GM21381 (cell line): ENCODE data around the gene PCDHB1.
"Not testable (repeated sequence)": the region's sequence is repeated elsewhere in the genome, so short reads cannot be mapped to it uniquely, and the experiment has no call there.

Source experiments
- ATAC-seq: cut with Tn5 transposase; IDR thresholded peaks from one replicate; pipeline ENCODE4 v1.9.1; 2021; ENCODE audit warnings: mild to moderate bottlenecking, moderate library complexity; ENCODE audit not compliant: unreplicated experiment

PCDHB1 gene

GRCh38 chr5:141082228-141082627, 31.1 kb downstream of the PCDHB1 start:
- no peak for ATAC-seq

GRCh38 chr5:141084487-141084989, 33.4 kb downstream of the PCDHB1 start:
- ATAC-seq = no peak

- ATAC-seq = no peak
Observed at GRCh38 chr5:141094481-141095262, 43.5 kb downstream of the PCDHB1 start, which contains the start of gene PCDHB2. TSS of gene PCDHB2 (plus strand) at chr5:141094615. CDS start at chr5:141094791, 176 bp downstream.

- ATAC-seq = no peak
Observed at GRCh38 chr5:141095263-141095641, 44.1 kb downstream of the PCDHB1 start.

- not testable (repeated sequence) for ATAC-seq
Observed at GRCh38 chr5:141096181-141096580, 45.0 kb downstream of the PCDHB1 start.

- ATAC-seq = not testable (repeated sequence)
Observed at GRCh38 chr5:141096586-141096985, 45.4 kb downstream of the PCDHB1 start.

- ATAC-seq = no peak
Observed at GRCh38 chr5:141100243-141100805, 49.1 kb downstream of the PCDHB1 start, which contains the start of gene PCDHB3. TSS of gene PCDHB3 (plus strand) at chr5:141100473. CDS start at chr5:141100650, 177 bp downstream.

- no peak for ATAC-seq
Observed at GRCh38 chr5:141101059-141101458, 49.9 kb downstream of the PCDHB1 start.

- not testable (repeated sequence) for ATAC-seq
Observed at GRCh38 chr5:141102070-141102469, 50.9 kb downstream of the PCDHB1 start.

- ATAC-seq = not testable (repeated sequence)
Observed at GRCh38 chr5:141102471-141102870, 51.3 kb downstream of the PCDHB1 start.

GRCh38 chr5:141105350-141105749, 54.2 kb downstream of the PCDHB1 start:
- no peak for ATAC-seq
